Daoy (cell line): ENCODE measurements around the gene CNST. TPM values are rescaled to one million over a fixed set of nuclear protein-coding genes. Genes with fewer than 3 reads are reported as not detected.
"Not testable (repeated sequence)": the region's sequence is repeated elsewhere in the genome, so short reads cannot be mapped to it uniquely, and the experiment has no call there.

Experiments
- DNase-seq: peaks from one replicate; pipeline ENCODE4 v3.0.0-alpha.2; 2015; ENCODE audit warnings: low read depth
- total RNA-seq: library from RNA; depleted of rRNA; stranded (reverse); fragments of >200 nt; shearing (Covaris generic); gene quantifications from 2 replicates; pipeline ENCODE4 v1.2.3, GENCODE V29; 2014; rRNA removed

The CNST gene
- total RNA-seq, 1 experiment from 2014 or later: 12.5 TPM

GRCh38 chr1:246709196-246709595 is 142.9 kb downstream of the CNST start:
- no peak for DNase-seq

- no peak for DNase-seq
These were observed 143.6 kb downstream of the CNST start for GRCh38 chr1:246709835-246710234.

GRCh38 chr1:246711548-246712003 is 145.3 kb downstream of the CNST start:
- no peak for DNase-seq

GRCh38 chr1:246712428-246712827 is 146.2 kb downstream of the CNST start:
- not testable (repeated sequence) for DNase-seq

Other genes starting within 250 kb of the CNST start
- gene SMYD3, start 59.2 kb upstream of the CNST start, total RNA-seq: 21.4 and 38.3 TPM in 2 replicates
- 56.5 and 71.1 TPM in 2 replicates for gene TFB2M, start 195 bp upstream of the CNST start, total RNA-seq
- gene SCCPDH, start 158.0 kb downstream of the CNST start, total RNA-seq: 65.0 and 80.3 TPM in 2 replicates